IMR-90 (cell line): ENCODE results near the gene CFAP61.

Source experiments
- CEBPB ChIP-seq: IDR thresholded peaks from 2 replicates; pipeline ENCODE4 v1.6.1; 2012; ENCODE audit warnings: low read depth, low read length, improper control_type of control experiment
- CHD1 ChIP-seq: IDR thresholded peaks from 2 replicates; pipeline ENCODE4 v1.6.1; 2012; ENCODE audit warnings: low read depth, low read length, improper control_type of control experiment
- CTCF ChIP-seq: conservative IDR thresholded peaks from 2 replicates; pipeline ENCODE4 v1.5.1; 2012; ENCODE audit warnings: mild to moderate bottlenecking, low read depth, low read length, improper control_type of control experiment
- FOS ChIP-seq: fragments of 150-350 bp; IDR thresholded peaks from 2 replicates; pipeline ENCODE4 v1.6.1; 2016; ENCODE audit warnings: low read depth, low read length
- MAFK ChIP-seq: IDR thresholded peaks from 2 replicates; pipeline ENCODE4 v1.6.1; 2012; ENCODE audit warnings: low read depth, low read length, improper control_type of control experiment
- POLR2A ChIP-seq: IDR thresholded peaks from 2 replicates; pipeline ENCODE4 v1.6.1; 2012; ENCODE audit warnings: mild to moderate bottlenecking, low read depth, low read length
- RAD21 ChIP-seq: IDR thresholded peaks from 2 replicates; pipeline ENCODE4 v1.6.1; 2012; ENCODE audit warnings: low read length, improper control_type of control experiment
- RCOR1 ChIP-seq: IDR thresholded peaks from 2 replicates; pipeline ENCODE4 v1.6.1; 2012; ENCODE audit warnings: mild to moderate bottlenecking, low read length, improper control_type of control experiment; ENCODE audit not compliant: insufficient replicate concordance
- RFX5 ChIP-seq: IDR thresholded peaks from 2 replicates; pipeline ENCODE4 v1.8.0; 2012; ENCODE audit warnings: low read depth, mild to moderate bottlenecking, low read length, moderate library complexity
- SMC3 ChIP-seq: fragments of 150-350 bp; IDR thresholded peaks from 2 replicates; pipeline ENCODE4 v1.6.1; 2016; ENCODE audit warnings: low read depth, mild to moderate bottlenecking, antibody characterized with exemption, low read length, moderate library complexity
- TF ChIP-seq, protein P1 (sequence below): fragments of 150-350 bp; IDR thresholded peaks from 2 replicates; pipeline ENCODE4 v1.6.1; 2016; ENCODE audit warnings: low read depth, mild to moderate bottlenecking, low read length, moderate library complexity, borderline replicate concordance

DNA sequence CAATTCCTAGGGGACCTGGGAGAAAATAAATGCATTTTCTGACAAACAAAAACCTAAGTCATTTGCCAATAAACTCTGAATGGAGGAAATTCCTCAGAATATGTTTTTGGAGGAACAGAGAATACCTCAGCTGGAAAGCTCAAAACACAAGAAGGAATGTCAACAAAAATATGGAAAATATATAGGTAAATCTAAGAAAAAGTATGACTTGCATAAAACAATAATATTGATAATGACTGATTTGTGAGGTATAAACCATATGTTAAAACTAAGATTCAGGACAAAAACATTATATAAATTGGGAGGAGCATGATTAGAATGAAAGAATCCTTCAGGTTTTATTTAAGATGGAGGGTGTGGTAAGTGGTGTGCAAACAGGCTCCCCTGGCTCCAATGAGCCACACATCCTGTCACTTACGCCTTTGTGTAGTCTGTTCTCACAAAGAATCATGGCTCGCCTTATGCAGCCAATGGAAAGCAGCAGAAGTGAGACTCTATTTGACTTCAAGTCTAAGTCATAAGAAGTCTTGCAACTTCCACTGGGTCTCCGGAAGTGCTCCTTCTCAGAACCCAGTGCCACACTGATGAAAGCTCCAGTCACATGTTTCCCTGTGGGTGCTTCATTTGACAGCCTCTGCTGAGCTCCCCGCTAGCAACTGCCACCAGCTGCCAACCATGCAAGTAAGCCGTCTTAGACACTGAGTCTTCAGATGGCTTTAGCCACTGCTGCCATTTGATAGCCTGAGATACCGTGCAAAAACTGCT lies 8.1 kb downstream of the CFAP61 start:
- TF ChIP-seq CTCF (no peak), RCOR1 (no peak), MAFK (no peak), POLR2A (no peak), SMC3 (no peak), RAD21 (no peak), CHD1 (no peak), RFX5 (no peak), FOS (no peak), CEBPB (no peak)
- TF ChIP-seq, protein P1, sequence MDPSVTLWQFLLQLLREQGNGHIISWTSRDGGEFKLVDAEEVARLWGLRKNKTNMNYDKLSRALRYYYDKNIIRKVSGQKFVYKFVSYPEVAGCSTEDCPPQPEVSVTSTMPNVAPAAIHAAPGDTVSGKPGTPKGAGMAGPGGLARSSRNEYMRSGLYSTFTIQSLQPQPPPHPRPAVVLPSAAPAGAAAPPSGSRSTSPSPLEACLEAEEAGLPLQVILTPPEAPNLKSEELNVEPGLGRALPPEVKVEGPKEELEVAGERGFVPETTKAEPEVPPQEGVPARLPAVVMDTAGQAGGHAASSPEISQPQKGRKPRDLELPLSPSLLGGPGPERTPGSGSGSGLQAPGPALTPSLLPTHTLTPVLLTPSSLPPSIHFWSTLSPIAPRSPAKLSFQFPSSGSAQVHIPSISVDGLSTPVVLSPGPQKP: no peak
